ENCODE data around the gene ZNF384.

Gene ZNF384

DNA sequence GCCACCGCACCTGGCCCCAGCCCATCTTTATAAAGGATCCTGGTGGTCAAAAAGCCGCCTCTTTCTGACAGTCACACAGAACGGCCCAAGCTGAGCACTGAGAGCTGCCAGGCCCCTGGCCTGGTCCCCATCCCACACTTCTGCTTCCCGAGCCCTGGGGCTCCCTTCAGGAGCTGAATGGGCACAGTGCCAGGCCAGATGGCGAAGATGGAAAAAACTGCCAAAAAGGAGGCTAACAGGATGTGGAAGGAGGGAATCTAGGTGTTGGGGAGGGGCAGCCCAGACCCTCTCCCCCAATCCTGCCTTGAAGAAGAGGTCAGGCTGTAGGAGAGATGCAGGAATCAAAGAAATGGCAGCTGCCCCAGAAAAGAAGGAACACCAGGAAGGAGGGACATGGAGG, 58.4 kb downstream of the ZNF384 start:
- in situ Hi-C loops (cut with HindIII; ENCODE audit: low sequenced_read_pairs) = no loop called here

DNA sequence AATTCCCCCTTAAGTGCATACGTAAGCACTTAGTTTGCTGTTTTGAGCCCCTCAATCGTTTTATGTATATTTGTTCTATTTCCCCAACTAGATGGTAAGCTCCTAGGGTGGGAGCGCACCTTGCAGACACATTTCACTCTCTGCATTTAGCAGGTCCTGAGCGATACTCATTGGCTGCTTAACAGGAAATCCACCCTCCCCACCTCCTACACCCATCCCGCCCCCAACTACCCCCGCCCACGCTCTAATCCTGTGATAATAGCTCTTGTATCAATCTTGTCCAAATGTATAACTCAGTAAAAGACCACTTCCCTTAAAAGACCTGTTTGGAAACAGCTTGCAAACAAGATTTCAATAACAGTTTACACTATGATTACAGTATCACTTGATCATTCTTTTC, 61.6 kb downstream of the ZNF384 start:
- in situ Hi-C loops (cut with HindIII; ENCODE audit: low sequenced_read_pairs) = no loop called here

DNA sequence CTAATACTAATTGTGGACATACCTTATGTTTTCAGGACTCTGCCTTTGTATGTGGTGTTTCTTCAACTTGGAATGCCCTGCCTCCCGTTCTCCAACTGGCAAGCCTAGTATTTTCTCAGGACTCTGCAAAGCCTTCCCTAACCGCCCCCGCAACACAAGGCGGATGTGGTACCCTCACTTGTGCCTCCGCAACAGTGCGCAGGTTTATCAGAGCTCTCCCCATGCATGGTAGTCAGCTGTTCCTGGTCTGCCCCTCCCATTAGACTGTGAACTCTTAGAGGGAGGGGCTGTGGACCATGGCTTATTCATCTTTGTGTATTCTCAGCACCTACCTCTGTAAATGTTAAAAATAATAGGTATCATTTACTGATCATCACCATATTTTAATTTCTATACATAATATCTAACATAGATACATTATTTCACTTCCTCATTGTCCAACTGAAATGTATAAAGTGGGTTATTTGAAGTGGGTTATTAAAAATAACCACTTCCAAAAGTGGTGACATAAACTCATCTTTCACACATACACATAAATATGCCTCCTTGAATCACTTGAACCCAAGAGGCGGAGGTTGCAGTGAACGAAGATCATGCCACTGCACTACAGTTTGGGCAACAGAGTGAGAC, 62.4 kb downstream of the ZNF384 start:
- in situ Hi-C loops (cut with HindIII; ENCODE audit: low sequenced_read_pairs) = no loop called here

DNA sequence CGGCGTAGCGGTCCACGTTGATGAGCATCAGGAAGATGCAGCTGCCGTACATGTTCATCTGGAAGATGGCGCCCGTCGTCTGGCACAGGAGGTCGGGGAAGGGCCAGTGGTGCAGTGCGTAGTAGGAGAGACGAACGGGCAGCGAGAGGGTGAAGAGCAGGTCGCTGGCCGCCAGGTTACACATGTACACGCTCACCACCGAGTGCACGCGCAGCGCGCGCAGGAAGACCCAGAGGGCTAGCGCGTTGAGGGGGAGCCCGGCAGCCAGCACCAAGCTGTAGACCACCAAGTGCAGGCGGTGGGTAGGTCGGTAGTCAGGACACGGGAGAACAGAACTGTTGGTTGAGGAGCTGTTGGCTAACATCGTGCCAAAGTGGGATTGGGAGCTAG, 68.3 kb downstream of the ZNF384 start:
- in situ Hi-C loops (cut with HindIII; ENCODE audit: low sequenced_read_pairs) = no loop called here

DNA sequence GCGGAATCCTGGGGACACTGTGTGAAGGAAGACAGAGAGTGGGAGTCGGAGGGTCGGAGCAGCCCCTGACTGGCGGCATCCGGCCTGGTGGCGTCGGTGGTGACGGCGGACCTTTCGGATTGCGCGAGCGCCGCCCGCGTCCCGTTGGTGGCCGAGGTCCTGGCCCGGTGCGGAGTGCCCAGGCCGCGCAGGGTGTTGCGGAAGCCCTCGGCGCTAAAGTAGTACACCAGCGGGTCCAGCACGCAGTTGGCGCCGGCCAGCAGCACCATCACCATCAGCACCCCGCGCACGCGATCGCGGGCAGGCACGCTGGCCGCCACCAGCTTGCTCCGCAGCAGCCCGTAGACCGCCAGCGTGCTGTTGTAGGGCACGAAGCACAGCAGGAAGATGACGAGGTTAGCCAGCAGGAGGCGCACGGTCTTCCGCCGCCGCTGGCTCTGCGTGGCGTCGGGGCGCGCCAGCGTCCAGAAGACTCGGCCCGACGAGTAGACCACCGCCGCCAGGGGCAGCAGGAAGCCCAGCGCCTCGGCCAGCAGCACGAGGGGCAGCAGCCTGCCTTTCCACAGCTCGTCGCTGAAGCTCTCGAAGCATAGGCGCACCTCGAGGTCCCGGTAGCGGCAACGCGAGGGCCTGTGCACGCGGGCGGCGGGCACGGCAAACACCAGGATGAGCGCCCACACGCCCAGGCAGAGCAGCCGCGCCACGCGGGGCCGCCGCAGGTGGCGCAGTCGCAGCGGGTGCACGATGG, 68.9 kb downstream of the ZNF384 start:
- in situ Hi-C loops (cut with HindIII; ENCODE audit: low sequenced_read_pairs) = no loop called here

DNA sequence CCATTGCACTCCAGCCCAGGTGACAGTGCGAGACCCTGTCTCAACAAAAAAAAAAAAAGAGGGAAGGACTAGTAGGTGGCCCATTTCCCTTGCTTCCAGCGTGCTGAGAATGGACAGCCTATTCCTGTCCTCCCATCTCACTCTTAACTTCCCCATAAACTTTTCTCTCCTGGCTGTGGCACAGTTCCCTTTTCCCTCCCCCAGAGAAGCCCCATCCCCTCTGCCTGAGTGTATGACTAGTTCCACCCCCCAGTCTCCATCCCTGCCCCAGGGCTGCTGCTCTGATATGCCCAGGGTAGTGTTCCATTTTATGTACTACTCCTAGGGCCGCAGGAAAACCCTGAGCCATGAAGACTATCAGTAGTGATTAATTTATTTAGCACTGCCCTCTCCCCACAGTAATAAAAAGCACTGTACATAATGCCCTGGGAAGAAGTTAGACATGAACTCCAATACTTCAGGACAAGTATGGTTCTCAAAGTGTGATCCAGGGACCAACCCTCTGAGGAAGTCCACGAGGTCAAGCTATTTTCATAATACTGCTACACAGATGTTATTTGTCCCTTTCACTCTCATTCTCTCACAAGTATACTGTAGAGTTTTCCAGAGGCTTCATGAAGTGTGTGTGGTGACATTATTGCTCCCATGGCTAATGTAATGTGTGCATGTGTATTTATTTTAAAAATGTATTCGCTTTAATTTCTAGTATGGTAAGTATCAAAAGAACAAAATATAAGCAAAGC, 70.5 kb downstream of the ZNF384 start:
- in situ Hi-C loops (cut with HindIII; ENCODE audit: low sequenced_read_pairs) = no loop called here
